Liver (tissue), 3 donors: ENCODE results near the gene TSKS.

Source experiments
- CTCF ChIP-seq: fragments of 150-350 bp; IDR thresholded peaks from 2 replicates; pipeline ENCODE4 v1.5.1; 2017; ENCODE audit warnings: improper control_type of control experiment, low read depth, low read length; ENCODE audit not compliant: missing input control
- RAD21 ChIP-seq, 2 donors: IDR thresholded peaks; 2 replicates each; pipeline ENCODE4 v1.6.1; 2016; ENCODE audit warnings: antibody characterized with exemption in 2 of 2, mild to moderate bottlenecking in 2 of 2
- SP1 ChIP-seq: IDR thresholded peaks from 2 replicates; pipeline ENCODE4 v1.6.1; 2018; ENCODE audit warnings: antibody characterized with exemption, mild to moderate bottlenecking
- YY1 ChIP-seq: IDR thresholded peaks from 2 replicates; pipeline ENCODE4 v1.6.1; 2016; ENCODE audit warnings: antibody characterized with exemption, mild to moderate bottlenecking
- ZBTB33 ChIP-seq: IDR thresholded peaks from 2 replicates; pipeline ENCODE4 v1.6.1; 2016; ENCODE audit warnings: antibody characterized with exemption
- donor health status: healthy.
- donor health status: healthy.

GRCh38 chr19:49791776-49792445 lies 28.8 kb upstream of the TSKS start:
- TF ChIP-seq ZBTB33 (no peak), CTCF (no peak), RAD21 (IDR thresholded peaks at IDR 0.05) (no peak), YY1 (no peak), SP1 (no peak)
